Glutamatergic neuron (in vitro differentiated cells): ENCODE data around the gene ZNRF1. TPM values are rescaled to one million over a fixed set of nuclear protein-coding genes. Genes with fewer than 3 reads are reported as not detected.

Experiments used
- DNase-seq: peaks from one replicate; pipeline ENCODE4 v3.0.0; 2022
- H3K27ac Mint-ChIP-seq: one replicate; pipeline ENCODE4 v1.8.0; 2020; ENCODE audit warnings: mild to moderate bottlenecking, mixed read lengths, inconsistent platforms; ENCODE audit not compliant: unreplicated experiment
- H3K27me3 Mint-ChIP-seq: one replicate; pipeline ENCODE4 v1.8.0; 2020; ENCODE audit warnings: mild to moderate bottlenecking, moderate library complexity, mixed read lengths, inconsistent platforms; ENCODE audit not compliant: unreplicated experiment
- H3K36me3 Mint-ChIP-seq: one replicate; pipeline ENCODE4 v1.8.0; 2020; ENCODE audit warnings: mild to moderate bottlenecking, mixed read lengths, inconsistent platforms; ENCODE audit not compliant: unreplicated experiment
- H3K4me1 Mint-ChIP-seq: one replicate; pipeline ENCODE4 v1.8.0; 2020; ENCODE audit warnings: mild to moderate bottlenecking, low read depth, mixed read lengths, inconsistent platforms; ENCODE audit not compliant: unreplicated experiment
- H3K4me3 Mint-ChIP-seq: one replicate; pipeline ENCODE4 v1.8.0; 2020; ENCODE audit warnings: mild to moderate bottlenecking, mixed read lengths, inconsistent platforms; ENCODE audit not compliant: unreplicated experiment
- H3K9me3 Mint-ChIP-seq: one replicate; pipeline ENCODE4 v1.8.0; 2020; ENCODE audit warnings: mild to moderate bottlenecking, moderate library complexity, mixed read lengths, inconsistent platforms; ENCODE audit not compliant: unreplicated experiment
- CTCF ChIP-seq: fragments of 200-600 bp; sonication (generic); IDR thresholded peaks from one replicate; pipeline ENCODE4 v1.5.0; 2021; ENCODE audit not compliant: partially characterized antibody, unreplicated experiment
- total RNA-seq: library from RNA; stranded (reverse); fragmentation: NEBNext Ultra II Directional; extraction: Animal tissue kit (Norgen Biotek cat#: 25700); gene quantifications from one replicate; pipeline ENCODE4 v1.2.1, GENCODE V29; 2021; ENCODE audit not compliant: unreplicated experiment

Gene ZNRF1
- total RNA-seq, 1 donor from 2014 or later, result 55.3 TPM

- no peak overlapping the region for H3K27ac Mint-ChIP-seq
- peaks cover 6% of the 10 kb centered on the region for H3K27me3 Mint-ChIP-seq
- no peak overlapping the region for H3K4me3 Mint-ChIP-seq
- TF ChIP-seq CTCF, result no peak
- no peak for DNase-seq
- H3K4me1 Mint-ChIP-seq, result peaks cover 21% of the 10 kb centered on the region
- H3K36me3 Mint-ChIP-seq, result no peaks in the 10 kb centered on the region
- peaks cover 6% of the 10 kb centered on the region for H3K9me3 Mint-ChIP-seq
These were observed 68.1 kb downstream of the ZNRF1 start for GRCh38 chr16:75066861-75067447.

GRCh38 chr16:75068085-75069031, 69.5 kb downstream of the ZNRF1 start:
- TF ChIP-seq CTCF, result no peak
- no peak for DNase-seq
- no peak overlapping the region for H3K27ac Mint-ChIP-seq
- no peaks in the 10 kb centered on the region for H3K36me3 Mint-ChIP-seq
- peaks cover 21% of the 10 kb centered on the region for H3K4me1 Mint-ChIP-seq
- H3K27me3 Mint-ChIP-seq, result peaks cover 4% of the 10 kb centered on the region
- peaks cover 5% of the 10 kb centered on the region for H3K9me3 Mint-ChIP-seq
- no peak overlapping the region for H3K4me3 Mint-ChIP-seq

- H3K27me3 Mint-ChIP-seq, result peaks cover 2% of the 10 kb centered on the region
- H3K4me1 Mint-ChIP-seq, result peaks cover 28% of the 10 kb centered on the region
- peaks cover 3% of the 10 kb centered on the region for H3K9me3 Mint-ChIP-seq
- H3K4me3 Mint-ChIP-seq, result peak overlapping the region; percentile 10
- no peak for TF ChIP-seq CTCF
- peak overlapping the region; percentile 63 for H3K27ac Mint-ChIP-seq
- H3K36me3 Mint-ChIP-seq, result no peaks in the 10 kb centered on the region
- peak; percentile 38 for DNase-seq
These were observed 71.4 kb downstream of the ZNRF1 start for GRCh38 chr16:75070012-75070841.

GRCh38 chr16:75071621-75072020, 72.8 kb downstream of the ZNRF1 start:
- peaks cover 1% of the 10 kb centered on the region for H3K36me3 Mint-ChIP-seq
- peaks cover 28% of the 10 kb centered on the region for H3K4me1 Mint-ChIP-seq
- no peak overlapping the region for H3K4me3 Mint-ChIP-seq
- peaks cover 3% of the 10 kb centered on the region for H3K9me3 Mint-ChIP-seq
- no peak for TF ChIP-seq CTCF
- peaks cover 2% of the 10 kb centered on the region for H3K27me3 Mint-ChIP-seq
- H3K27ac Mint-ChIP-seq, result no peak overlapping the region
- no peak for DNase-seq
